Sigmoid colon (tissue), 7 donors: Measurements from ENCODE around the gene NFIC. TPM values are rescaled to one million over a fixed set of nuclear protein-coding genes. Genes with fewer than 3 reads are reported as not detected.

Experiments used
- DNase-seq: peaks from one replicate; pipeline ENCODE4 v3.0.0-alpha.2; 2019
- H3K27ac ChIP-seq, 4 donors: fragments of 200-600 bp; sonication (generic); one replicate each; pipeline ENCODE4 v1.5.1; 2016 to 2019; ENCODE audit warnings: mild to moderate bottlenecking in 1 of 4
- H3K27me3 ChIP-seq, 3 donors: fragments of 200-600 bp; sonication (generic); one replicate each; pipeline ENCODE4 v1.5.1; 2019; ENCODE audit warnings: mild to moderate bottlenecking in 1 of 3
- H3K36me3 ChIP-seq, 4 donors: fragments of 200-600 bp; sonication (generic); one replicate each; pipeline ENCODE4 v1.5.1; 2016 to 2019
- H3K4me1 ChIP-seq, 4 donors: fragments of 200-600 bp; sonication (generic); one replicate each; pipeline ENCODE4 v1.5.1; 2017 to 2019
- H3K4me3 ChIP-seq, 4 donors: fragments of 200-600 bp; sonication (generic); one replicate each; pipeline ENCODE4 v1.5.1; 2017 to 2019; ENCODE audit warnings: mild to moderate bottlenecking in 2 of 4, moderate library complexity in 1 of 4
- H3K9me3 ChIP-seq, 4 donors: fragments of 200-600 bp in 3 of 4; sonication (generic) in 3 of 4; one replicate each; pipeline versions ENCODE4 v1.5.1 to v1.6.1; 2013 to 2019
- EP300 ChIP-seq, 4 donors: sonication (generic); formaldehyde crosslinking; IDR thresholded peaks; one replicate each; pipeline ENCODE4 v1.6.1; 2017; ENCODE audit warnings: antibody characterized with exemption in 4 of 4
- POLR2A ChIP-seq, 2 donors: fragments of 450-650 bp; IDR thresholded peaks; one replicate each; pipeline ENCODE4 v1.6.1; 2016; ENCODE audit warnings: antibody characterized with exemption in 2 of 2, mild to moderate bottlenecking in 2 of 2, moderate library complexity in 2 of 2
- POLR2AphosphoS5 ChIP-seq, 4 donors: sonication (generic); formaldehyde crosslinking; IDR thresholded peaks; one replicate each; pipeline ENCODE4 v1.6.1; 2017; ENCODE audit warnings: antibody characterized with exemption in 4 of 4
- WGBS, 2 donors: extraction: QIAGEN DNeasy Blood & Tissue Kit; methylation state at CpG; one replicate each; pipeline ENCODE4 v1.1.7; 2013; 5-methylcytosine and 5-hydroxymethylcytosine counted together
- intact Hi-C: fragments of 100-400 bp; cut with DNase I; formaldehyde crosslinking; loops from one replicate; pipeline ENCODE4 v1.15.1; 2023
- polyA plus RNA-seq, 3 donors: library from polyadenylated mRNA; stranded (reverse); fragments of 200-250 nt; gene quantifications; one replicate each; pipeline ENCODE4 v1.2.3, GENCODE V29; 2013
- total RNA-seq, 4 donors: library from RNA; depleted of rRNA; stranded (reverse); fragments of >200 nt; gene quantifications; one replicate each; pipeline ENCODE4 v1.1.0, GENCODE V29; 2016
- TF ChIP-seq, protein P1 (sequence below), 4 experiments: fragments of 450-650 bp in 3 of 4; fragments of 200-600 bp in 1 of 4; IDR thresholded peaks; one replicate each; pipeline ENCODE4 v1.5.1; 2016 to 2019; ENCODE audit warnings: antibody characterized with exemption in 4 of 4, mild to moderate bottlenecking in 3 of 4, moderate library complexity in 2 of 4
- donor health status: healthy with polysubstance abuse.
- donor health status: Bipolar disorder and iron deficiency.
- donor health status: healthy.

NFIC gene
- total and polyA plus RNA-seq, 7 donors = 9.0 to 114 (median 63.2) TPM

DNA sequence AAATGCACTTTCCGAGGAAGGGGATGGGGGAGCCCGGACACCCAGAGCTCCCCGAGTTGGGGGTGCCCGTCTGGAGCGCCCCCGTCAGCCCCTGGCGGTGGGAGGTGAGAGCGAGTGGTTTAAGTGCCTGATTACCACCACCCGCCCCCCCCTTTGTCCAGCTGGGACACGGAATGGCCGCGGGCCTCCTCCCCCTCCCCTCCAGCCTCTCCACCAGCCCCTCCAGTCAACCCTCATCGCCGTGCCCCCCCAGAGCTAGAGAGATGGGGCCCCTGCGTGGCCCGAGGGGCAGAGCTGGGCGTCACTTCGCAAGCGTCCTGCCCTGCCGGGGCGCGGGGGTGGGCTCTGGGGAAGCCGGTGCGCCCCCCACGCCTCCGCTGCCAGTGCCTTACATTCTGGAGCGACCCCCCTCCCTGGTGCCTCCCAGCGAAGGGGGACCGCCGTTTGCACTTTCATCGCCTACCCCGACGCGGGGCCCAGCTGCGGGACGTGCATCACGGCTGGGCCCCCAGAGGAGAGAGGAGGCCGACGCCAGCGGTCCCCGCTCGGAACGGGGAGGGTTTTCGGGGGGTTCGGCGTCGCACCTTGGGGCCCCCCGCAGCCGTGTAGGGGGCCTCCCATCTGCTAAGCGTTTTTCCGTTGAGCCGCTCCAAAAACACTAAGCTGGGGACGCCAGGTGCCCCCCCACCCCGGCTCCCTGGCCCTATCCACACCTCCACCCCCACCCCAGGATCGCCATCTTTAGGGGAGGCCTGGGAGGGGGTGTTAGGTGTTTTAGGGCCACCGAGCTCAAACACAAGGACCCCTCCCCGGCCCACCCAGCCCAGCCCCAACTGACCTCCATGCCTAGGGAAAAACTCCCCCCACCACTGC, 97.6 kb downstream of the NFIC start:
- intact Hi-C loops = no loop called here
- Histone ChIP-seq H3K4me3 (no peak overlapping the region), H3K27me3 (no peaks in the 10 kb centered on the region)

GRCh38 chr19:3464587-3465235, 98.3 kb downstream of the NFIC start:
- Histone ChIP-seq H3K27me3 (no peaks in the 10 kb centered on the region), H3K4me3 (no peak overlapping the region), H3K27ac (peak overlapping the region; percentile 70 to 92 (median 86)), H3K36me3 (peaks cover 0 to 41% (median 14%) of the 10 kb centered on the region in 4 donors), H3K4me1 (peaks cover 0 to 83% (median 74%) of the 10 kb centered on the region in 4 donors), H3K9me3 (no peaks in the 10 kb centered on the region)
- TF ChIP-seq EP300 (IDR thresholded peaks at IDR 0.05) = no peak
- TF ChIP-seq POLR2AphosphoS5 (IDR thresholded peaks at IDR 0.05) = peak in 1 of 4 donors; percentile 11
- intact Hi-C loops = loop anchor here (5.0 kb wide), 1 partner anchor 32 kb away; no protein-coding TSS in a partner anchor
- no peak for DNase-seq
- WGBS, 2 donors = 87 to 94% methylated on average over 31 of the region's 31 CpGs

More for the DNA sequence above, 97.6 kb downstream of the NFIC start:
- WGBS, 2 donors = 87 to 94% methylated on average over 57 of the region's 57 CpGs
- peaks cover 0 to 83% (median 75%) of the 10 kb centered on the region in 4 donors for H3K4me1 ChIP-seq
- DNase-seq = no peak
- TF ChIP-seq EP300 (IDR thresholded peaks at IDR 0.05) (no peak), POLR2A (IDR thresholded peaks at IDR 0.05) (no peak), POLR2AphosphoS5 (IDR thresholded peaks at IDR 0.05) (peak in 3 of 4 donors; percentile 12 to 28 (median 22))
- TF ChIP-seq, protein P1, sequence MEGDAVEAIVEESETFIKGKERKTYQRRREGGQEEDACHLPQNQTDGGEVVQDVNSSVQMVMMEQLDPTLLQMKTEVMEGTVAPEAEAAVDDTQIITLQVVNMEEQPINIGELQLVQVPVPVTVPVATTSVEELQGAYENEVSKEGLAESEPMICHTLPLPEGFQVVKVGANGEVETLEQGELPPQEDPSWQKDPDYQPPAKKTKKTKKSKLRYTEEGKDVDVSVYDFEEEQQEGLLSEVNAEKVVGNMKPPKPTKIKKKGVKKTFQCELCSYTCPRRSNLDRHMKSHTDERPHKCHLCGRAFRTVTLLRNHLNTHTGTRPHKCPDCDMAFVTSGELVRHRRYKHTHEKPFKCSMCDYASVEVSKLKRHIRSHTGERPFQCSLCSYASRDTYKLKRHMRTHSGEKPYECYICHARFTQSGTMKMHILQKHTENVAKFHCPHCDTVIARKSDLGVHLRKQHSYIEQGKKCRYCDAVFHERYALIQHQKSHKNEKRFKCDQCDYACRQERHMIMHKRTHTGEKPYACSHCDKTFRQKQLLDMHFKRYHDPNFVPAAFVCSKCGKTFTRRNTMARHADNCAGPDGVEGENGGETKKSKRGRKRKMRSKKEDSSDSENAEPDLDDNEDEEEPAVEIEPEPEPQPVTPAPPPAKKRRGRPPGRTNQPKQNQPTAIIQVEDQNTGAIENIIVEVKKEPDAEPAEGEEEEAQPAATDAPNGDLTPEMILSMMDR (IDR thresholded peaks at IDR 0.05) = no peak
- H3K27ac ChIP-seq = peak overlapping the region; percentile 70 to 92 (median 86)
- peaks cover 0 to 41% (median 14%) of the 10 kb centered on the region in 4 donors for H3K36me3 ChIP-seq
- H3K9me3 ChIP-seq = no peaks in the 10 kb centered on the region

DNA sequence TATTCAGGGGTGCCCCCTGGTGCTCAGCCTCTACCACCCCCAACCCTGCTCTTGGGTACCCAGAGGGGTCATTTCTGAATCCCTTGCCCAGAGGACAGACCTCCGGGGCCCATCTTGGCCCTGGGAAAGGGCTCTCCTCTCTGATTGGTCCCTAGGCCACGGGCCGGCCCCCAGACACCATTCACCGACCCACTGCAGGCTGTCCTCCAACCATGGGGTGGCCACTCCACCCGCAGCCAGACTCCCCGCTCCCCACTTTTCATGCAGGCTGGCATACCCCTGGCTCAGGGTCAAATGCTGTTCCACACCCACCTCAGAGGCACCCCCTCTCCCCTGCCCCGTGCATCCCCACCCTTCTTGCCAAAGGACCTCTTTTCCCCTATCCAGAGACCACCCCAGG, 99.2 kb downstream of the NFIC start:
- Histone ChIP-seq H3K27me3 (no peaks in the 10 kb centered on the region), H3K4me3 (no peak overlapping the region), H3K4me1 (peaks cover 0 to 77% (median 67%) of the 10 kb centered on the region in 4 donors), H3K9me3 (no peaks in the 10 kb centered on the region), H3K36me3 (peaks cover 0 to 39% (median 14%) of the 10 kb centered on the region in 4 donors), H3K27ac (peak overlapping the region; percentile 70 to 92 (median 86))
- intact Hi-C loops = loop anchor here (5.0 kb wide), 1 partner anchor 33 kb away; no protein-coding TSS in a partner anchor
- no peak for TF ChIP-seq EP300 (IDR thresholded peaks at IDR 0.05)
- TF ChIP-seq POLR2AphosphoS5 (IDR thresholded peaks at IDR 0.05) = peak in 1 of 4 donors; percentile 16
- no peak for TF ChIP-seq POLR2A (IDR thresholded peaks at IDR 0.05)
- WGBS, 2 donors = 90 to 94% methylated on average over 7 of the region's 7 CpGs
- no peak for DNase-seq

DNA sequence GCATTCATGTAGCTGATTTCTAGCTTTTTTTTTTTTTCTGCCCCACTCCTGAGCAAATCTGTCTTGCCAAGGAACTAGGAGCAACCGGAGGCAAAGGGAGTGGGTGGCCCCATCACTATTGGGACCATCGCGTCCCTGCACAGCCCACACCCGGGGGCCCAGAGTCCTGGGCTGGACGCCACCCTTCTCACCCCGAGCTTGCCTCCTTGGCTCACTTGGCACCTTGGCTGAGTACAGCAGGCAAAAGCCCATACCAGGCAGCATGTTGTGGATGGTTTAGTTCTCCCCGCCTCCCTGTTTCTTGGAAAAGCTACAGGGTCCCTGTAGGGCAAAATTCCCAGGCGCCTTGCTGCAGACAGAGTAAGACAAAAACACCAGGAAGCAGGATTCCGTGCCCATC, 100.3 kb downstream of the NFIC start:
- H3K27ac ChIP-seq = peak overlapping the region; percentile 70 to 92 (median 86)
- H3K4me3 ChIP-seq = no peak overlapping the region
- peaks cover 0 to 74% (median 62%) of the 10 kb centered on the region in 4 donors for H3K4me1 ChIP-seq
- TF ChIP-seq, protein P1 (IDR thresholded peaks at IDR 0.05) = no peak
- peak; percentile 21 to 41 (median 29) for TF ChIP-seq POLR2AphosphoS5 (IDR thresholded peaks at IDR 0.05)
- peaks cover 0 to 28% (median 14%) of the 10 kb centered on the region in 4 donors for H3K36me3 ChIP-seq
- no peaks in the 10 kb centered on the region for H3K27me3 ChIP-seq
- WGBS, 2 donors = 86 to 96% methylated on average over 9 of the region's 9 CpGs
- H3K9me3 ChIP-seq = no peaks in the 10 kb centered on the region
- intact Hi-C loops = loop anchor here (5.0 kb wide), 1 partner anchor 34 kb away; no protein-coding TSS in a partner anchor
- DNase-seq = no peak

- peaks cover 0 to 18% (median 13%) of the 10 kb centered on the region in 4 donors for H3K36me3 ChIP-seq
- peaks cover 0 to 81% (median 70%) of the 10 kb centered on the region in 4 donors for H3K4me1 ChIP-seq
- H3K27ac ChIP-seq = peak overlapping the region; percentile 70 to 92 (median 86)
- H3K4me3 ChIP-seq = no peak overlapping the region
- intact Hi-C loops = loop anchor here (5.0 kb wide), 1 partner anchor 35 kb away; no protein-coding TSS in a partner anchor
- no peak for DNase-seq
- no peaks in the 10 kb centered on the region for H3K27me3 ChIP-seq
- no peaks in the 10 kb centered on the region for H3K9me3 ChIP-seq
- WGBS, 2 donors = 90 to 94% methylated on average over 10 of the region's 10 CpGs
- TF ChIP-seq POLR2A (IDR thresholded peaks at IDR 0.05) = no peak
- TF ChIP-seq POLR2AphosphoS5 (IDR thresholded peaks at IDR 0.05) = peak in 1 of 4 donors; percentile 6
Observed at GRCh38 chr19:3467437-3468198, 101.2 kb downstream of the NFIC start.
